Lower leg skin (tissue), 3 donors: Measurements from ENCODE around the gene CEP104.

Experiments used
- CTCF ChIP-seq, 3 donors: fragments of 450-650 bp; IDR thresholded peaks; one replicate each; pipeline ENCODE4 v1.5.1; 2016; ENCODE audit warnings: antibody characterized with exemption in 3 of 3, mild to moderate bottlenecking in 3 of 3, moderate library complexity in 2 of 3
- POLR2A ChIP-seq, 2 donors: fragments of 450-650 bp; IDR thresholded peaks; one replicate each; pipeline ENCODE4 v1.6.1; 2016 to 2017; ENCODE audit warnings: antibody characterized with exemption in 2 of 2, mild to moderate bottlenecking in 1 of 2, moderate library complexity in 1 of 2

GRCh38 chr1:3903141-3904005 lies 46.4 kb upstream of the CEP104 start:
- TF ChIP-seq CTCF (IDR thresholded peaks at IDR 0.05) (no peak), POLR2A (IDR thresholded peaks at IDR 0.05) (no peak)
